Osteocyte (in vitro differentiated cells): Measurements from ENCODE around the gene POLL. TPM values are rescaled to one million over a fixed set of nuclear protein-coding genes. Genes with fewer than 3 reads are reported as not detected.

Experiments
- DNase-seq: peaks from one replicate; pipeline ENCODE4 v3.0.0; 2021; ENCODE audit warnings: mixed read lengths; ENCODE audit not compliant: unreplicated experiment; ENCODE audit errors: extremely low spot score
- H3K27ac Mint-ChIP-seq: one replicate; pipeline ENCODE4 v1.8.0; 2021; ENCODE audit warnings: mild to moderate bottlenecking, mixed read lengths; ENCODE audit not compliant: unreplicated experiment
- H3K27me3 Mint-ChIP-seq: one replicate; pipeline ENCODE4 v1.8.0; 2021; ENCODE audit warnings: mixed read lengths; ENCODE audit not compliant: unreplicated experiment
- H3K36me3 Mint-ChIP-seq: one replicate; pipeline ENCODE4 v1.8.0; 2021; ENCODE audit warnings: mixed read lengths; ENCODE audit not compliant: unreplicated experiment
- H3K4me1 Mint-ChIP-seq: one replicate; pipeline ENCODE4 v1.8.0; 2021; ENCODE audit warnings: mixed read lengths; ENCODE audit not compliant: unreplicated experiment
- H3K4me3 Mint-ChIP-seq: one replicate; pipeline ENCODE4 v1.8.0; 2021; ENCODE audit warnings: mild to moderate bottlenecking, moderate library complexity, mixed read lengths; ENCODE audit not compliant: unreplicated experiment
- H3K9me3 Mint-ChIP-seq: one replicate; pipeline ENCODE4 v1.8.0; 2021; ENCODE audit warnings: mixed read lengths; ENCODE audit not compliant: unreplicated experiment
- total RNA-seq: library from RNA; stranded (reverse); gene quantifications from 2 replicates; pipeline ENCODE4 v1.2.1, GENCODE V29; 2021
- TF ChIP-seq, protein P1 (sequence below): fragments of 200-600 bp; sonication (generic); IDR thresholded peaks from 2 replicates; pipeline ENCODE4 v1.5.0; 2021; ENCODE audit warnings: antibody characterized with exemption, mild to moderate bottlenecking, moderate library complexity

The POLL gene
- total RNA-seq, 1 donor from 2014 or later, result 35.0 TPM

DNA sequence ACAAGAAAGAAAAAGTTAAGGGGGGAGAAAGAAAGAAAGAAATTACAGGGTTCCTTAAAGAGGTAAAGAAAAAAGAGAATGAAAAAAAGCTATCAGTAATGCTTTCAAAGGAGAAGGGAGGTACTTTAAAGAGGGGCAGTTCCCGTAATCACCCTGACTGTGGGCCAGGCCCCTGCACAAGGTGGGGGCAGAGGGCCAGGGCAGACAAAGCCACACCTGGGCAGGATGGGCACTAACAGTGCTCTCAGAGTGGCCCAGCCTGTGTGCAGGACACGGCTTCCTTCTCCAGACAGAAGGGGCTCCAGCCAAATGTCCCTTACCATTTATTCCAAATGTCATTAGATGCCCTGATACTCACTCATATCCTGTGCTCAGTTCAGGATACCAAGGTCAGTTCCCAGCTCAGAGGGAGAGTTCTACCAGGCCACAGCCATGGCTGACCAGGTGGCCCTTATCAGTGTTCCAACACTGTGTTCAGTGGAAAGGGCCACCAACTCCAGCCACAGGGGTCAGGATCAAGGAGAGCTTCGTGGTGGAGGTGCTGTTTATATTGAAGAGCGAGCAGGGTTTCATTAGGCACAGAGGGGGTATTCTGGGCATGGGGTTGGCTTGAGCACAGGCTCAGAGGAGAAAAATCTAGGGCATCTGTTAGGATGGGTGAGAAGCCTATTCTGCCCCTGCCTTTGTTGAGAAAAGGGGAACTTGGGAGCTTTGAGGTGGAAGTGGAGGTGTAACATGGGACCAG is 29.9 kb upstream of the POLL start:
- Mint-ChIP-seq H3K27ac (no peak overlapping the region), H3K36me3 (peaks cover 21% of the 10 kb centered on the region), H3K4me3 (no peak overlapping the region), H3K4me1 (peaks cover 7% of the 10 kb centered on the region), H3K9me3 (no peaks in the 10 kb centered on the region), H3K27me3 (no peaks in the 10 kb centered on the region)
- TF ChIP-seq, protein P1, sequence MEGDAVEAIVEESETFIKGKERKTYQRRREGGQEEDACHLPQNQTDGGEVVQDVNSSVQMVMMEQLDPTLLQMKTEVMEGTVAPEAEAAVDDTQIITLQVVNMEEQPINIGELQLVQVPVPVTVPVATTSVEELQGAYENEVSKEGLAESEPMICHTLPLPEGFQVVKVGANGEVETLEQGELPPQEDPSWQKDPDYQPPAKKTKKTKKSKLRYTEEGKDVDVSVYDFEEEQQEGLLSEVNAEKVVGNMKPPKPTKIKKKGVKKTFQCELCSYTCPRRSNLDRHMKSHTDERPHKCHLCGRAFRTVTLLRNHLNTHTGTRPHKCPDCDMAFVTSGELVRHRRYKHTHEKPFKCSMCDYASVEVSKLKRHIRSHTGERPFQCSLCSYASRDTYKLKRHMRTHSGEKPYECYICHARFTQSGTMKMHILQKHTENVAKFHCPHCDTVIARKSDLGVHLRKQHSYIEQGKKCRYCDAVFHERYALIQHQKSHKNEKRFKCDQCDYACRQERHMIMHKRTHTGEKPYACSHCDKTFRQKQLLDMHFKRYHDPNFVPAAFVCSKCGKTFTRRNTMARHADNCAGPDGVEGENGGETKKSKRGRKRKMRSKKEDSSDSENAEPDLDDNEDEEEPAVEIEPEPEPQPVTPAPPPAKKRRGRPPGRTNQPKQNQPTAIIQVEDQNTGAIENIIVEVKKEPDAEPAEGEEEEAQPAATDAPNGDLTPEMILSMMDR, result no peak
- DNase-seq, result no peak

- no peaks in the 10 kb centered on the region for H3K9me3 Mint-ChIP-seq
- no peak overlapping the region for H3K4me3 Mint-ChIP-seq
- H3K27ac Mint-ChIP-seq, result no peak overlapping the region
- DNase-seq, result no peak
- TF ChIP-seq, protein P1, result no peak
- no peaks in the 10 kb centered on the region for H3K27me3 Mint-ChIP-seq
- H3K4me1 Mint-ChIP-seq, result peaks cover 7% of the 10 kb centered on the region
- H3K36me3 Mint-ChIP-seq, result peaks cover 21% of the 10 kb centered on the region
These were observed 29.2 kb upstream of the POLL start for GRCh38 chr10:101617102-101617823.

DNA sequence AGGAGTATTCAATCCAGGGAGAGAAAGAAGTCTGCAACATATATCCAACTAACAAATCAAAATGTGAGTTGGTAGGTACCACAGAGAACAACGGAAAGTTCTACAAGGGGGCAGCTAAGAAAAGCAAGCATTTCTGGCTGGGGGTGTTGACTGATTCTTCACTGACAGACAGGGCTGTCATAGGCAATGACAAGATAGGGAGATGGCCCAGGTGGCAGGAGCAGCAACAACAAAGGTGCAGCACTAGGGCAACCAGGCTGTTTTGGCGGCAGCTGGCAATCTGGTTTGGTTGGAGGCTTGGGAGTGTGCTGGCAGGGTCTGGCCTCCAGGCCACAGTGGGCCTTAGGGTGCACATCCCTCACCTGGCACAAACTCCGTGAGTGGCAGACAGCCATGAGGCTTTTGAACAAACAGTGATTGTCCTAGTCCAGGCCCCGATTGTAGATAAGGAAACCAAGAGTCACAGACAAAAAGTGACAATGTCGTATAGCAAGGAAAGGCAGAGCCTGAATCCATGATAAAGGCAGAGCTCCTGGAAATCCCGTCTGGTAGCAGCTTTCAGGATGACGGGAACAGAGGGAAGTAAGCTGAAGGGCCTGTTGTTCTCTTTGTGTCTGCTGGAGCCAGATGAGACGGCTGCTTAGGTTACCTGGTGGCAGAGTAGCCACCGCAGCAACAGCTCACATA is 28.5 kb upstream of the POLL start:
- TF ChIP-seq, protein P1, result no peak
- no peak overlapping the region for H3K4me3 Mint-ChIP-seq
- no peak overlapping the region for H3K27ac Mint-ChIP-seq
- peaks cover 18% of the 10 kb centered on the region for H3K36me3 Mint-ChIP-seq
- DNase-seq, result no peak
- H3K27me3 Mint-ChIP-seq, result no peaks in the 10 kb centered on the region
- no peaks in the 10 kb centered on the region for H3K9me3 Mint-ChIP-seq
- peaks cover 7% of the 10 kb centered on the region for H3K4me1 Mint-ChIP-seq

DNA sequence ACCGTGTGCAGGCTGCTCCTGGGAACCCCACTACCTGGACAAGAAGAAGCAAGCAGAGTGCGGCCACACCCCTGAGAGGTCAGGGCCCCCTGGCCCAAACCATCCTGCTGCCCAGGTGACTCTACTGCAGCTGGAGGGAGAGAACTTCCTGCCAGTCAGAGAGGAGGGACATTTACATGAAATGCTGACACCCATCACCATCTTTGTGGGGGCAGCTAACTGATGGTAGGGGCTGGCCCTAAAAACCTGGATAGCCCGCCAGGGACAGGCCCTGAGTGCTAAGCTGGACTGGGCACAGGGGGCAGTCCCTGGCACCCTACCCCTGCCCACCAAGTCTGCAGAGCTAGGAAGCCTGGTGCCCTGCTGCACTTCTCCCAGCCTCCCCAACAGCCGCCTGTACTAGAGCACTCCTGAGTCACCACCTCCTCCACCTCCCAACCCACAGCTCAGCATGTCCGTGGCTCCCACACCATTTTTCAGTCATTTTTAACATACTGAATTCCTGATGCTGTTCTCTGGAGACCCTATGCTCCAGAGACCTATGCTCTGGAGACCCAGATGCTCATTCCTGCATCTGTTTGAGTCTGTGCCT is 27.6 kb upstream of the POLL start:
- Mint-ChIP-seq H3K27me3 (no peaks in the 10 kb centered on the region), H3K4me1 (peaks cover 7% of the 10 kb centered on the region), H3K9me3 (no peaks in the 10 kb centered on the region), H3K36me3 (peaks cover 18% of the 10 kb centered on the region), H3K27ac (no peak overlapping the region), H3K4me3 (no peak overlapping the region)
- no peak for DNase-seq
- TF ChIP-seq, protein P1, result no peak
